NCI-H187 (cell line): ENCODE measurements around the gene LURAP1L.

ENCODE experiments used
- DNase-seq, 2 experiments: peaks; one replicate each; lab custom pipeline; 2025; lab: John Stamatoyannopoulos, UW

LURAP1L gene

GRCh38 chr9:12777121-12778022 is 2.6 kb downstream of the LURAP1L start:
- DNase-seq: no peak

GRCh38 chr9:12778389-12778788 is 3.6 kb downstream of the LURAP1L start:
- DNase-seq: no peak

GRCh38 chr9:12781226-12781733 is 6.5 kb downstream of the LURAP1L start:
- DNase-seq: no peak

- DNase-seq: no peak
Observed at GRCh38 chr9:12783767-12784460, 9.1 kb downstream of the LURAP1L start.

GRCh38 chr9:12784461-12785259 is 9.8 kb downstream of the LURAP1L start:
- DNase-seq: no peak

GRCh38 chr9:12785260-12785770 is 10.5 kb downstream of the LURAP1L start:
- DNase-seq: no peak

- DNase-seq: no peak
Observed at GRCh38 chr9:12785941-12786340, 11.1 kb downstream of the LURAP1L start.

- no peak for DNase-seq
Observed at GRCh38 chr9:12790001-12790400, 15.2 kb downstream of the LURAP1L start.

GRCh38 chr9:12790883-12791282 is 16.1 kb downstream of the LURAP1L start:
- no peak for DNase-seq

GRCh38 chr9:12794101-12794799 is 19.4 kb downstream of the LURAP1L start:
- no peak for DNase-seq

- no peak for DNase-seq
Observed at GRCh38 chr9:12796601-12797000, 21.8 kb downstream of the LURAP1L start.

GRCh38 chr9:12797037-12797436 is 22.2 kb downstream of the LURAP1L start:
- DNase-seq: no peak

- no peak for DNase-seq
Observed at GRCh38 chr9:12798066-12798770, 23.4 kb downstream of the LURAP1L start.

GRCh38 chr9:12801187-12801586 is 26.4 kb downstream of the LURAP1L start:
- DNase-seq: no peak

GRCh38 chr9:12801663-12802062 is 26.8 kb downstream of the LURAP1L start:
- no peak for DNase-seq

- DNase-seq: no peak
Observed at GRCh38 chr9:12802093-12802492, 27.3 kb downstream of the LURAP1L start.

GRCh38 chr9:12808569-12808968 is 33.7 kb downstream of the LURAP1L start:
- no peak for DNase-seq

GRCh38 chr9:12809720-12810119 is 34.9 kb downstream of the LURAP1L start:
- DNase-seq: no peak

GRCh38 chr9:12811935-12812334 is 37.1 kb downstream of the LURAP1L start:
- no peak for DNase-seq

GRCh38 chr9:12812710-12813109 is 37.9 kb downstream of the LURAP1L start:
- DNase-seq: no peak

GRCh38 chr9:12813533-12813932 is 38.7 kb downstream of the LURAP1L start:
- DNase-seq: no peak
